SK-N-MC (cell line): ENCODE data around the gene SPG21.

ENCODE experiments used
- EZH2 ChIP-seq: fragments of 200-600 bp; sonication (generic); IDR thresholded peaks from one replicate; pipeline ENCODE4 v1.6.1; 2017; ENCODE audit warnings: antibody characterized with exemption
- POLR2AphosphoS5 ChIP-seq: IDR thresholded peaks from 2 replicates; pipeline ENCODE4 v1.6.1; 2012; ENCODE audit warnings: mild to moderate bottlenecking, low read depth, low read length, borderline replicate concordance

- TF ChIP-seq EZH2: no peak
- TF ChIP-seq POLR2AphosphoS5: no peak
Measured at GRCh38 chr15:64981812-64982431, 7.8 kb downstream of the SPG21 start.
